ENCODE measurements around the gene TSACC. TPM values are rescaled to one million over a fixed set of nuclear protein-coding genes. Genes with fewer than 3 reads are reported as not detected.

The TSACC gene
- total and polyA plus RNA-seq, 12 donors, result 0.70 to 4.2 (median 0.90) TPM; not detected in 3

DNA sequence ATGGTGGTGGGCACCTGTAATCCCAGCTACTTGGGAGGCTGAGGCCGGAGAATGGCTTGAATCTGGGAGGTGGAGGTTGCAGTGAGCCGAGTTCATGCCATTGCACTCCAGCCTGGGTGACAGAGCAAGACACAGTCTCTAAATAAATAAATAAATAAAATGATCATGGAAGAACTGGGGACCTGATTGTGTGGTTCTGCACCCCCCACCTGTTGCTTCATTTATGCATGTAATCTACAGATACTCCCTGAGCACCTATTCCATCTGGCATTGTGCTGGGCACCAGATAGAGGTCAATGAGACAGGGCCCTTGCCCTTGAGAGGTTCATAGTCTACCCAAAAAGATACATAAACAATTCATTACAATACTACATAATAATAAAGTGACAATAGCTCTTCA lies 19.7 kb downstream of the TSACC start:
- TF ChIP-seq, protein P1, sequence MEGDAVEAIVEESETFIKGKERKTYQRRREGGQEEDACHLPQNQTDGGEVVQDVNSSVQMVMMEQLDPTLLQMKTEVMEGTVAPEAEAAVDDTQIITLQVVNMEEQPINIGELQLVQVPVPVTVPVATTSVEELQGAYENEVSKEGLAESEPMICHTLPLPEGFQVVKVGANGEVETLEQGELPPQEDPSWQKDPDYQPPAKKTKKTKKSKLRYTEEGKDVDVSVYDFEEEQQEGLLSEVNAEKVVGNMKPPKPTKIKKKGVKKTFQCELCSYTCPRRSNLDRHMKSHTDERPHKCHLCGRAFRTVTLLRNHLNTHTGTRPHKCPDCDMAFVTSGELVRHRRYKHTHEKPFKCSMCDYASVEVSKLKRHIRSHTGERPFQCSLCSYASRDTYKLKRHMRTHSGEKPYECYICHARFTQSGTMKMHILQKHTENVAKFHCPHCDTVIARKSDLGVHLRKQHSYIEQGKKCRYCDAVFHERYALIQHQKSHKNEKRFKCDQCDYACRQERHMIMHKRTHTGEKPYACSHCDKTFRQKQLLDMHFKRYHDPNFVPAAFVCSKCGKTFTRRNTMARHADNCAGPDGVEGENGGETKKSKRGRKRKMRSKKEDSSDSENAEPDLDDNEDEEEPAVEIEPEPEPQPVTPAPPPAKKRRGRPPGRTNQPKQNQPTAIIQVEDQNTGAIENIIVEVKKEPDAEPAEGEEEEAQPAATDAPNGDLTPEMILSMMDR (IDR thresholded peaks at IDR 0.05), result no peak
- TF ChIP-seq POLR2A (IDR thresholded peaks at IDR 0.05), result no peak
- intact Hi-C loops (cut with DNase I), result no loop called here
- no peaks in the 10 kb centered on the region for H3K36me3 ChIP-seq (replicated peaks in 1 of 2)
- H3K27ac ChIP-seq, result no peak overlapping the region
- H3K4me1 ChIP-seq (replicated peaks in 1 of 2), result no peaks in the 10 kb centered on the region
- no peaks in the 10 kb centered on the region for H3K9me3 ChIP-seq (replicated peaks in 1 of 3)
- no peak overlapping the region for H3K4me3 ChIP-seq
- WGBS, 4 donors, result 77 to 95% (median 87%) methylated on average over 2 of the region's 2 CpGs
- no peak for DNase-seq
- H3K27me3 ChIP-seq, result peaks cover 10% of the 10 kb centered on the region

DNA sequence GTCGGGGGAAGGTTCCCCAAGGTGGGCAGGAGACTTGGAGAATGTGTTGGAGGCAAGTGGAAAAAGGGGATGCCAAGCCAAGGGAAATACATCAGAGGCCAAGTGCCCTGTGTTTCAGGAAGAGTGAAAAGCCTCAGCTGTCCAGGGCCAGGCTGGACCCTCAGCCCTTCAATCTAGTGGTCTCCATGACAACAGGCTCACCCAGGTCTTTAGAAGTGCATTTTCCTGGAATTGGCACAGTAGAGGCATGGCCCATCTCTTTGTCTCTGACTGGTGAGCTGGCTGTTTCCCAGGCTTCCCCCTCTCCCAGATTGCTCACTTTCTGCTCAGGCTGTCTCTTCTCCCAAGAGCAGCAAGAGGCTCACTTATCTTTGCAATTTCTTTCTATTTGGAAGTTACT lies 20.3 kb downstream of the TSACC start:
- H3K4me1 ChIP-seq (replicated peaks in 1 of 2), result no peaks in the 10 kb centered on the region
- TF ChIP-seq, protein P1 (IDR thresholded peaks at IDR 0.05), result no peak
- no peak overlapping the region for H3K4me3 ChIP-seq
- H3K27ac ChIP-seq, result no peak overlapping the region
- DNase-seq, result no peak
- peaks cover 10% of the 10 kb centered on the region for H3K27me3 ChIP-seq
- H3K36me3 ChIP-seq (replicated peaks in 1 of 2), result no peaks in the 10 kb centered on the region
- 87 to 100% (median 87%) methylated on average over 1 of the region's 1 CpG for WGBS, 4 donors
- no peaks in the 10 kb centered on the region for H3K9me3 ChIP-seq (replicated peaks in 1 of 3)
- intact Hi-C loops (cut with DNase I), result no loop called here

DNA sequence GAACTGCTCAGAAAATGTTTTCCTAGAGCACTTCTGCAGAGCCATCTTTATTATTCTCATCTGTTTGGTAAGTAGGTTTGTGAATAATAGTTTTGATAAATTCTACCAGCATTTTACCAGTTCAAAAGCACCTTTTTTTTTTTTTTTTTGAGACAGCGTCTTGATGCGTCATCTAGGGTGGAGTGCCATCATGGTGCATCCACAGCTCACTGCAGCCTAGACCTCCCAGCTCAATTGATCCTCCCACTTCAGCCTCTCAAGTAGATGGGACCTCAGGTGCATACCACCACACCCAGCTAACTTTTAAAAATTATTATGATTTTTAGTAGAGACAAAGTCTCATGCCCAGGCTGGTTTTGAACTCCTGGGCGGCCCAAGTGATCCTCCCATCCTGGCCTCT lies 20.9 kb downstream of the TSACC start:
- H3K4me3 ChIP-seq, result no peak overlapping the region
- intact Hi-C loops (cut with DNase I), result no loop called here
- TF ChIP-seq POLR2A (IDR thresholded peaks at IDR 0.05), result no peak
- TF ChIP-seq, protein P1 (IDR thresholded peaks at IDR 0.05), result no peak
- 89 to 94% (median 91%) methylated on average over 3 of the region's 3 CpGs for WGBS, 4 donors
- DNase-seq, result no peak
- H3K9me3 ChIP-seq (replicated peaks in 1 of 3), result no peaks in the 10 kb centered on the region
- H3K36me3 ChIP-seq (replicated peaks in 1 of 2), result no peaks in the 10 kb centered on the region
- no peaks in the 10 kb centered on the region for H3K4me1 ChIP-seq (replicated peaks in 1 of 2)
- H3K27me3 ChIP-seq, result peaks cover 10% of the 10 kb centered on the region
- no peak overlapping the region for H3K27ac ChIP-seq

DNA sequence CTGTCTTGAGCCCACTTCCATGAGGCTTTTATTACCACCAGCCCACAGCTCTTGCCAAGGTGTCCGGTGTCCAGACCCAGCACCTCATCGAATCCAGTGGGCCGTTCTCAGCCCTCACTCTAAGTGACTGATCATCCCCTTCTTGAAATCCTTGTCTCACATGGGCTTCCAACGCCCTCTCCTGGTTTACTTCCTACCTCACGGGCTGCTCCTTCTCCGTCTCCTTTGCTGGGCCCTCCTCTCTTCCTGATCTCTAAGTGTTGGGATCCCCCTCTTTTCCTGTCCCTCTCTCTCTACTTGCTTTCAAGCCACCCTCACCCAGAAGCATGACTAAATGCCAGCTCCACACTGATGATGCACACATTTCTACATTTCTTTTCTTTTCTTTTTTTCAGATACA lies 21.6 kb downstream of the TSACC start:
- Histone ChIP-seq H3K9me3 (replicated peaks in 1 of 3) (no peaks in the 10 kb centered on the region), H3K27ac (no peak overlapping the region), H3K27me3 (peaks cover 10% of the 10 kb centered on the region), H3K4me3 (no peak overlapping the region), H3K4me1 (replicated peaks in 1 of 2) (no peaks in the 10 kb centered on the region), H3K36me3 (replicated peaks in 1 of 2) (no peaks in the 10 kb centered on the region)
- 40 to 60% (median 43%) methylated on average over 6 of the region's 6 CpGs for WGBS, 4 donors
- DNase-seq, result peak in 2 of 7 donors; percentile 29 to 30
- intact Hi-C loops (cut with DNase I), result no loop called here
- TF ChIP-seq, protein P1 (IDR thresholded peaks at IDR 0.05), result peak in 3 of 6 experiments; percentile 16 to 24 (median 23)
- TF ChIP-seq POLR2A (IDR thresholded peaks at IDR 0.05), result no peak
